K562 (cell line): ENCODE data around the gene SFRP2. TPM values are rescaled to one million over a fixed set of nuclear protein-coding genes. Genes with fewer than 3 reads are reported as not detected.

Source experiments
- ATAC-seq: fragments of 200-7000 bp; cut with Tn5 transposase; 3 replicates; pipeline ENCODE4 v1.9.1; 2020; ENCODE audit warnings: moderate library complexity
- BruUV-seq: library from RNA; stranded (reverse); fragments of 400-500 nt; replicated peaks from 2 replicates; lab custom pipeline; 2021; lab: Mats Ljungman, UMichigan
- CTCF ChIA-PET: fragments of 300-600 bp; formaldehyde crosslinking; extraction: SDS; loops from one replicate; lab custom pipeline; 2021; ENCODE audit warnings: low intra/inter-chr PET ratio; lab: Yijun Ruan, JAX
- POLR2A ChIA-PET: fragments of 300-600, 350-650 bp; sonication (Branson Sonifier 250); formaldehyde crosslinking; extraction: SDS; loops from one replicate; lab custom pipeline; 2021; ENCODE audit warnings: antibody characterized with exemption, inconsistent platforms; lab: Yijun Ruan, JAX
- DNase-seq, 4 experiments: peaks; one replicate each; pipeline versions ENCODE4 v3.0.0 to v3.0.0-alpha.2; 2011 to 2018; ENCODE audit warnings: low spot score in 3 of 4, mixed read lengths in 3 of 4; ENCODE audit errors: extremely low read depth in 1 of 4
- FAIRE-seq: peaks from 2 replicates; lab custom pipeline; 2011; peaks lifted over from hg19 to GRCh38; lab: Jason Lieb, UNC
- H2AFZ ChIP-seq: 2 replicates; pipeline ENCODE4 v1.6.0; 2011; ENCODE audit warnings: low read depth, low read length, control low read depth, inconsistent platforms
- H3K27ac ChIP-seq: fragments of 200-600 bp; 3 replicates; pipeline ENCODE4 v1.8.0; 2011; ENCODE audit warnings: low read depth, mild to moderate bottlenecking, control low read depth, inconsistent platforms, low read length, moderate library complexity, mixed read lengths; ENCODE audit errors: extremely low read depth
- H3K27me3 ChIP-seq, 2 experiments: fragments of 300-600 bp in 1 of 2; 2 replicates in 1 of 2; 3 replicates in 1 of 2; pipeline versions ENCODE4 v1.6.0 to v1.8.0; 2011; ENCODE audit warnings: inconsistent platforms in 2 of 2, low read length in 2 of 2, mild to moderate bottlenecking in 1 of 2, mixed read lengths in 1 of 2, moderate library complexity in 1 of 2; ENCODE audit not compliant: control insufficient read depth in 2 of 2, insufficient read depth in 2 of 2
- H3K36me3 ChIP-seq: fragments of 300-600 bp; 3 replicates; pipeline ENCODE4 v1.8.0; 2011; ENCODE audit warnings: mild to moderate bottlenecking, low read length, inconsistent platforms; ENCODE audit not compliant: control insufficient read depth, insufficient read depth
- H3K4me1 ChIP-seq, 2 experiments: fragments of 200-600 bp in 1 of 2; replicated peaks in 1 of 2; 2 replicates in 1 of 2; 3 replicates in 1 of 2; pipeline versions ENCODE4 v1.5.1 to v1.8.0; 2011; ENCODE audit warnings: inconsistent platforms in 2 of 2, low read length in 2 of 2, mild to moderate bottlenecking in 1 of 2, mixed read lengths in 1 of 2, moderate library complexity in 1 of 2; ENCODE audit not compliant: control insufficient read depth in 2 of 2, insufficient read depth in 2 of 2
- H3K4me2 ChIP-seq: 2 replicates; pipeline ENCODE4 v1.6.1; 2011; ENCODE audit warnings: low read length, control low read depth, inconsistent platforms, mixed read lengths; ENCODE audit not compliant: insufficient read depth
- H3K4me3 ChIP-seq: fragments of 200-600 bp; sonication (generic), shearing (Covaris generic); 2 replicates; pipeline ENCODE4 v1.5.1; 2016; ENCODE audit warnings: control low read depth, inconsistent platforms
- H3K79me2 ChIP-seq: fragments of 200-600 bp; 3 replicates; pipeline ENCODE4 v1.8.0; 2011; ENCODE audit warnings: low read length, inconsistent platforms; ENCODE audit not compliant: control insufficient read depth, insufficient read depth
- H3K9ac ChIP-seq, 2 experiments: 2 replicates each; pipeline versions ENCODE4 v1.6.0 to v1.6.1; 2011; ENCODE audit warnings: low read depth in 2 of 2, low read length in 2 of 2, control low read depth in 1 of 2, inconsistent platforms in 1 of 2, mild to moderate bottlenecking in 1 of 2, mixed read lengths in 1 of 2; ENCODE audit not compliant: insufficient read depth in 1 of 2
- H3K9me1 ChIP-seq: one replicate; pipeline ENCODE4 v1.6.0; 2011; ENCODE audit warnings: inconsistent platforms, mild to moderate bottlenecking, low read length, moderate library complexity; ENCODE audit not compliant: control insufficient read depth, insufficient read depth
- H3K9me3 ChIP-seq: replicated peaks from 2 replicates; pipeline ENCODE4 v1.5.1; 2011; ENCODE audit warnings: low read depth, low read length, inconsistent platforms; ENCODE audit not compliant: control insufficient read depth, insufficient read depth
- H4K20me1 ChIP-seq: replicated peaks from 2 replicates; pipeline ENCODE4 v1.6.1; 2011; ENCODE audit warnings: low read length, inconsistent platforms, mixed read lengths; ENCODE audit not compliant: control insufficient read depth, insufficient read depth
- ARID1B ChIP-seq: fragments of 450-650 bp; IDR thresholded peaks from 2 replicates; pipeline ENCODE4 v1.6.1; 2016; ENCODE audit warnings: antibody characterized with exemption, mild to moderate bottlenecking, inconsistent platforms
- CXXC5 ChIP-seq: fragments of 250-450 bp; sonication (Bioruptor Pico); IDR thresholded peaks from 2 replicates; pipeline ENCODE4 v1.8.0; 2022; ENCODE audit warnings: inconsistent platforms, mild to moderate bottlenecking, moderate library complexity
- EHMT2 ChIP-seq: fragments of 450-650 bp; IDR thresholded peaks from 2 replicates; pipeline ENCODE4 v1.6.1; 2018; ENCODE audit warnings: antibody characterized with exemption
- IRF2 ChIP-seq: sonication (generic); formaldehyde crosslinking; IDR thresholded peaks from 2 replicates; pipeline ENCODE4 v1.8.1; 2022; ENCODE audit warnings: mild to moderate bottlenecking, missing genetic modification reagents
- NBN ChIP-seq: fragments of 450-650 bp; IDR thresholded peaks from 2 replicates; pipeline ENCODE4 v1.6.1; 2016; ENCODE audit warnings: low read depth, mild to moderate bottlenecking
- NR2C2 ChIP-seq, 2 experiments: fragments of 200-800 bp in 1 of 2; sonication (Bioruptor generic) in 1 of 2; sonication (generic) in 1 of 2; formaldehyde crosslinking in 1 of 2; IDR thresholded peaks; 2 replicates each; pipeline versions ENCODE4 v1.6.1 to v1.8.0; 2016 to 2022; ENCODE audit warnings: mild to moderate bottlenecking in 1 of 2, missing compliant biosample characterization in 1 of 2, missing genetic modification characterization in 1 of 2, missing genetic modification reagents in 1 of 2
- SP2 ChIP-seq: IDR thresholded peaks from 2 replicates; pipeline ENCODE4 v1.6.1; 2011; ENCODE audit warnings: mild to moderate bottlenecking, low read depth, low read length, moderate library complexity; ENCODE audit not compliant: poor library complexity, severe bottlenecking; ENCODE audit errors: extremely low read depth
- TAF7 ChIP-seq: fragments of 450-650 bp; IDR thresholded peaks from 2 replicates; pipeline ENCODE4 v1.6.1; 2016; ENCODE audit warnings: missing genetic modification characterization, missing compliant biosample characterization
- ZNF445 ChIP-seq: fragments of 250-450 bp; sonication (Bioruptor Pico); IDR thresholded peaks from 2 replicates; pipeline ENCODE4 v1.4.0; 2020; ENCODE audit warnings: low read depth, mild to moderate bottlenecking, moderate library complexity
- WGBS: fragments of 100-300 bp; shearing (Covaris generic); methylation state at CpG from one replicate; pipeline ENCODE4 v1.1.6; 2016; ENCODE audit warnings: low coverage, mixed read lengths; ENCODE audit not compliant: insufficient coverage; ENCODE audit errors: missing lambda C conversion rate; 5-methylcytosine and 5-hydroxymethylcytosine counted together
- in situ Hi-C: fragments of 300-500 bp; cut with MboI; formaldehyde crosslinking; loops from 4 replicates; pipeline ENCODE4 v1.15.0; 2018; ENCODE audit warnings: inconsistent platforms, mixed read lengths
- intact Hi-C: fragments of 100-400 bp; cut with micrococcal nuclease; formaldehyde crosslinking; loops from 2 replicates; pipeline ENCODE4 v1.14.2; 2022
- polyA plus RNA-seq, 8 experiments: library from polyadenylated mRNA; depleted of rRNA in 4 of 8; stranded (reverse) in 5 of 8; unstranded in 3 of 8; fragments of >200 nt; fragmentation: Nextera tagmentation in 2 of 8; fragmentation: Illumina TruSeq in 1 of 8; extraction: Ambion mirVana in 2 of 8; extraction: Trizol in 1 of 8; gene quantifications; 2 replicates each; pipeline versions ENCODE4 v1.2.1 to v1.2.3, GENCODE V29; 2011 to 2014; ENCODE audit warnings: inconsistent platforms in 1 of 8, missing spikeins in 1 of 8
- total RNA-seq, 7 experiments: library from RNA; depleted of rRNA in 6 of 7; stranded (reverse); fragments of >200 nt in 6 of 7; fragmentation: Illumina TruSeq in 2 of 7; extraction: Trizol in 2 of 7; gene quantifications; 2 replicates each; pipeline versions ENCODE4 v1.2.1 to v1.2.3, GENCODE V29; 2011 to 2021; ENCODE audit warnings: low replicate concordance in 1 of 7
- TF ChIP-seq, protein P1 (sequence below): fragments of 250-450 bp; sonication (Bioruptor Pico); IDR thresholded peaks from 2 replicates; pipeline ENCODE4 v1.4.0; 2020
- TF ChIP-seq, protein P2 (sequence below), 2 experiments: fragments of 450-650 bp in 1 of 2; sonication (generic) in 1 of 2; formaldehyde crosslinking in 1 of 2; IDR thresholded peaks in 1 of 2; conservative IDR thresholded peaks in 1 of 2; 2 replicates each; pipeline versions ENCODE4 v1.6.1 to v1.8.1; 2016 to 2023; ENCODE audit warnings: mild to moderate bottlenecking in 2 of 2, moderate library complexity in 2 of 2, inconsistent platforms in 1 of 2, missing genetic modification reagents in 1 of 2

The SFRP2 gene
- total and polyA plus RNA-seq, 9 of the 15 experiments (the other 6 are each of a cell fraction or from before 2014, with no cell fraction given), result 0.29 TPM; not detected in 8

DNA sequence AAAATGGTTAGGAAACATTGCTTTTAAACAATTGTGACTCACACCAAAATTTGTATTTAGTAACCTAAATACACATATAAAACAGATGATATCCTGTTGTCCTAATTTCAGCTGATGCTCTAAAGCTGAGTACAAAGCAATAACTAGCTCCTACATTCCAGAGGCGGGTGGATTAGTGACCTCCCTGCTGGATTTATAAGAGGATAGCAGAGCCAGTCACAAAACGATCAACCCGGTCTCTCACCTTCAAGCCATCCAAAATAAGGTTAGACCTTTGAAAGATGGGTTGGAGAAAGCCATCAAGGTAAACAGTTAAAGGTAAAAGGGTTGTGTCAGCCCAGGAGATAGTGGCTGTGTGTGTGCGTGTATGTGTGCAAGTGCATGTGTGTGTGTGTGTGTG is 43.2 kb upstream of the SFRP2 start:
- in situ Hi-C loops, result no loop called here
- intact Hi-C loops, result no loop called here
- 0% methylated on average over 4 of the region's 4 CpGs for WGBS

More for the DNA sequence above, 43.2 kb upstream of the SFRP2 start:
- Histone ChIP-seq H3K27ac (no peak overlapping the region), H3K9ac (no peak overlapping the region), H4K20me1 (no peaks in the 10 kb centered on the region), H3K36me3 (no peaks in the 10 kb centered on the region), H3K9me3 (no peaks in the 10 kb centered on the region), H3K4me2 (no peak overlapping the region), H3K79me2 (no peaks in the 10 kb centered on the region), H2AFZ (no peak overlapping the region), H3K4me3 (no peak overlapping the region), H3K27me3 (peaks cover 0 to 9% of the 10 kb centered on the region in 2 experiments; a peak in 1 of 5 replicates)
- no TSS peak for BruUV-seq
- no peak for ATAC-seq
- DNase-seq, result no peak
- FAIRE-seq, result no peak
- POLR2A ChIA-PET, result no interaction called here
- CTCF ChIA-PET, result no interaction called here
- TF ChIP-seq CXXC5 (CRISPR knock-in tag) (no peak), TAF7 (tag) (no peak), ZNF445 (no peak), NBN (no peak), NR2C2 (CRISPR knock-in tag; IDR thresholded peaks at IDR 0.05) (no peak), NR2C2 (tag; IDR thresholded peaks at IDR 0.05) (no peak), SP2 (no peak), IRF2 (CRISPR knock-in tag) (no peak), EHMT2 (no peak), ARID1B (no peak)
- TF ChIP-seq, protein P1, sequence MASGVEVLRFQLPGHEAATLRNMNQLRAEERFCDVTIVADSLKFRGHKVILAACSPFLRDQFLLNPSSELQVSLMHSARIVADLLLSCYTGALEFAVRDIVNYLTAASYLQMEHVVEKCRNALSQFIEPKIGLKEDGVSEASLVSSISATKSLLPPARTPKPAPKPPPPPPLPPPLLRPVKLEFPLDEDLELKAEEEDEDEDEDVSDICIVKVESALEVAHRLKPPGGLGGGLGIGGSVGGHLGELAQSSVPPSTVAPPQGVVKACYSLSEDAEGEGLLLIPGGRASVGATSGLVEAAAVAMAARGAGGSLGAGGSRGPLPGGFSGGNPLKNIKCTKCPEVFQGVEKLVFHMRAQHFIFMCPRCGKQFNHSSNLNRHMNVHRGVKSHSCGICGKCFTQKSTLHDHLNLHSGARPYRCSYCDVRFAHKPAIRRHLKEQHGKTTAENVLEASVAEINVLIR (CRISPR knock-in tag), result no peak
- TF ChIP-seq, protein P2, sequence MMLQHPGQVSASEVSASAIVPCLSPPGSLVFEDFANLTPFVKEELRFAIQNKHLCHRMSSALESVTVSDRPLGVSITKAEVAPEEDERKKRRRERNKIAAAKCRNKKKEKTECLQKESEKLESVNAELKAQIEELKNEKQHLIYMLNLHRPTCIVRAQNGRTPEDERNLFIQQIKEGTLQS (IDR thresholded peaks at IDR 0.05), result no peak
- TF ChIP-seq, protein P2 (CRISPR knock-in tag; conservative IDR thresholded peaks at IDR 0.05), result no peak
- TF ChIP-seq, all 486 proteins: peak for 0
- H3K9me1 ChIP-seq, result no peaks in the 10 kb centered on the region
- H3K4me1 ChIP-seq, result no peaks in the 10 kb centered on the region
